ENCODE results near the gene ZC3H7B.

GRCh38 chr22:41280065-41280464, 21.3 kb upstream of the ZC3H7B start:
- TF ChIP-seq POLR2AphosphoS5 (IDR thresholded peaks at IDR 0.05; ENCODE audit: low read depth, low read length): no peak
- no peak for TF ChIP-seq REST (IDR thresholded peaks at IDR 0.05; ENCODE audit: insufficient read depth in 1 of 2, low read depth in 2 of 2, low read length in 2 of 2)
- no peak for TF ChIP-seq TAF1 (IDR thresholded peaks at IDR 0.05; ENCODE audit: borderline replicate concordance, insufficient read depth, low read length)

All from PFSK-1 (cell line).